HG03565 (cell line): ENCODE measurements around the gene LDHB.
"Not testable (repeated sequence)": the region's sequence is repeated elsewhere in the genome, so short reads cannot be mapped to it uniquely, and the experiment has no call there.

ENCODE experiments used
- ATAC-seq: cut with Tn5 transposase; IDR thresholded peaks from one replicate; pipeline ENCODE4 v1.9.1; 2021; ENCODE audit warnings: mild to moderate bottlenecking, moderate library complexity; ENCODE audit not compliant: unreplicated experiment

The LDHB gene

GRCh38 chr12:21614506-21614905, 43.1 kb downstream of the LDHB start:
- no peak for ATAC-seq

GRCh38 chr12:21613931-21614330, 43.7 kb downstream of the LDHB start:
- no peak for ATAC-seq

GRCh38 chr12:21608196-21608595, 49.4 kb downstream of the LDHB start:
- no peak for ATAC-seq

GRCh38 chr12:21607701-21608100, 49.9 kb downstream of the LDHB start:
- ATAC-seq, result no peak

GRCh38 chr12:21606175-21606574, 51.5 kb downstream of the LDHB start:
- no peak for ATAC-seq

GRCh38 chr12:21604245-21605101, 53.2 kb downstream of the LDHB start, which contains the start of gene GYS2:
GYS2 (minus strand) TSS chr12:21604847; CDS start chr12:21604592, 255 bp downstream.
- ATAC-seq, result no peak

- ATAC-seq, result no peak
Measured at GRCh38 chr12:21602774-21603173, 54.9 kb downstream of the LDHB start.

GRCh38 chr12:21600196-21600595, 57.4 kb downstream of the LDHB start:
- ATAC-seq, result no peak

- peak; percentile 81 for ATAC-seq
Measured at GRCh38 chr12:21599143-21599999, 58.3 kb downstream of the LDHB start.

- ATAC-seq, result no peak
Measured at GRCh38 chr12:21598651-21599050, 59.0 kb downstream of the LDHB start.

GRCh38 chr12:21595356-21595755, 62.3 kb downstream of the LDHB start:
- not testable (repeated sequence) for ATAC-seq

- ATAC-seq, result no peak
Measured at GRCh38 chr12:21585485-21585884, 72.2 kb downstream of the LDHB start.
